Spleen (tissue), 11 donors: ENCODE results near the gene IL31. TPM values are rescaled to one million over a fixed set of nuclear protein-coding genes. Genes with fewer than 3 reads are reported as not detected.

Experiments used
- DNase-seq: peaks from one replicate; pipeline ENCODE4 v3.0.0-alpha.2; 2020
- H3K27ac ChIP-seq, 8 donors: fragments of 200-600 bp; sonication (generic) in 7 of 8; 1 replicate in 4 of 8; 2 replicates in 4 of 8; pipeline versions ENCODE4 v1.5.0 to v1.8.0; 2016 to 2021; ENCODE audit warnings: inconsistent platforms in 4 of 8, mild to moderate bottlenecking in 4 of 8, moderate library complexity in 1 of 8
- H3K27me3 ChIP-seq, 7 donors: fragments of 200-600 bp; sonication (generic) in 6 of 7; replicated peaks in 1 of 7; 1 replicate in 4 of 7; 2 replicates in 3 of 7; pipeline versions ENCODE4 v1.5.0 to v1.8.0; 2016 to 2021; ENCODE audit warnings: inconsistent platforms in 3 of 7, mild to moderate bottlenecking in 1 of 7
- H3K36me3 ChIP-seq, 6 donors: fragments of 200-600 bp; sonication (generic) in 5 of 6; 1 replicate in 4 of 6; 2 replicates in 2 of 6; pipeline versions ENCODE4 v1.5.0 to v1.8.0; 2016 to 2021; ENCODE audit warnings: inconsistent platforms in 2 of 6
- H3K4me1 ChIP-seq, 6 donors: fragments of 200-600 bp; sonication (generic) in 5 of 6; 1 replicate in 3 of 6; 2 replicates in 3 of 6; pipeline versions ENCODE4 v1.5.0 to v1.8.0; 2016 to 2021; ENCODE audit warnings: inconsistent platforms in 3 of 6
- H3K4me3 ChIP-seq, 8 donors: fragments of 200-600 bp; sonication (generic) in 7 of 8; 1 replicate in 4 of 8; 2 replicates in 4 of 8; pipeline versions ENCODE4 v1.5.0 to v1.8.0; 2016 to 2021; ENCODE audit warnings: inconsistent platforms in 4 of 8, mild to moderate bottlenecking in 4 of 8, moderate library complexity in 2 of 8
- H3K9me3 ChIP-seq, 8 donors: fragments of 200-600 bp; sonication (generic) in 7 of 8; 1 replicate in 4 of 8; 2 replicates in 4 of 8; pipeline versions ENCODE4 v1.5.0 to v1.8.0; 2016 to 2021; ENCODE audit warnings: inconsistent platforms in 4 of 8
- POLR2A ChIP-seq, 3 donors: fragments of 450-650 bp; IDR thresholded peaks; one replicate each; pipeline ENCODE4 v1.5.1; 2017; ENCODE audit warnings: antibody characterized with exemption in 3 of 3, mild to moderate bottlenecking in 1 of 3
- POLR2AphosphoS5 ChIP-seq, 3 donors: sonication (generic); formaldehyde crosslinking; IDR thresholded peaks; one replicate each; pipeline ENCODE4 v1.5.1; 2017; ENCODE audit warnings: antibody characterized with exemption in 3 of 3
- WGBS, 5 donors: extraction: QIAGEN DNeasy Blood & Tissue Kit in 3 of 5; methylation state at CpG; one replicate each; pipeline versions ENCODE4 v1.1.5 to v1.1.7; 2013 to 2018; 5-methylcytosine and 5-hydroxymethylcytosine counted together
- intact Hi-C: fragments of 100-400 bp; cut with DNase I; formaldehyde crosslinking; loops from one replicate; pipeline ENCODE4 v1.15.0; 2023; ENCODE audit warnings: low total_unique reads
- polyA plus RNA-seq, 3 donors: library from polyadenylated mRNA; stranded (reverse); fragments of 200-250 nt; gene quantifications; one replicate each; pipeline ENCODE4 v1.2.1, GENCODE V29; 2013
- total RNA-seq, 7 donors: library from RNA; depleted of rRNA in 3 of 7; stranded (reverse); fragments of >200 nt in 3 of 7; fragmentation: NEBNext Ultra II Directional in 4 of 7; extraction: Animal tissue kit (Norgen Biotek cat#: 25700) in 4 of 7; gene quantifications; one replicate each; pipeline versions ENCODE4 v1.1.0 to v1.2.1, GENCODE V29; 2016 to 2021
- TF ChIP-seq, protein P1 (sequence below), 11 experiments: fragments of 200-600 bp in 7 of 11; fragments of 450-650 bp in 4 of 11; sonication (generic) in 4 of 11; IDR thresholded peaks in 8 of 11; conservative IDR thresholded peaks in 3 of 11; 1 replicate in 7 of 11; 2 replicates in 4 of 11; pipeline versions ENCODE4 v1.4.0 to v1.8.0; 2016 to 2021; ENCODE audit warnings: antibody characterized with exemption in 11 of 11, inconsistent platforms in 4 of 11, mild to moderate bottlenecking in 1 of 11
- donor health status: healthy with polysubstance abuse.
- donor health status: DM: no; HTN: no; CAD: no; lungs with moderate emphysema.
- donor health status: DM: no; HTN: no; CAD: no.
- donor health status: Bipolar disorder and iron deficiency.
- donor health status: healthy.
- donor health status: DM: no; HTN: no; CAD: no.
- donor health status: DM: yes; HTN: yes; CAD: no.

The IL31 gene
- total and polyA plus RNA-seq, 10 donors = not detected

DNA sequence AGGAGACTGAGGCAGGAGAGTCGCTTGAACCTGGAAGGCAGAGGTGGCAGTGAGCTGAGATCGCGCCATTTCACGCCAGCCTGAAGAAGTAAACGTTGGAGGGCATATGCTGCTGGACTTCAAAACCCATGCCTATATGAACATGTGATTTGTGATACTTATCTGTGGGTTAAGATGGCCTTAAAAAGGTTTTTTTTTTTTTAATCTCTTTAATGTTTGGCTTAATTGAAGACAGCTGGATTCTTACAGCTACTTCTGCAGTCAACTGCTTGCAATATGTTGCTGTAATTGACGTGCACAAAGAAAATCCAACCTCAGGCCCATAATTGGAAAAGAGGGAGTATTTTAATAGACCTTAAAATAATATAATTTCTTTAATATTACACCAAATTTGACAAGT, 28.0 kb upstream of the IL31 start:
- Histone ChIP-seq H3K36me3 (peaks cover 0 to 7% (median 5%) of the 10 kb centered on the region in 6 donors), H3K27me3 (peaks cover 0 to 89% (median 41%) of the 10 kb centered on the region in 7 donors)

DNA sequence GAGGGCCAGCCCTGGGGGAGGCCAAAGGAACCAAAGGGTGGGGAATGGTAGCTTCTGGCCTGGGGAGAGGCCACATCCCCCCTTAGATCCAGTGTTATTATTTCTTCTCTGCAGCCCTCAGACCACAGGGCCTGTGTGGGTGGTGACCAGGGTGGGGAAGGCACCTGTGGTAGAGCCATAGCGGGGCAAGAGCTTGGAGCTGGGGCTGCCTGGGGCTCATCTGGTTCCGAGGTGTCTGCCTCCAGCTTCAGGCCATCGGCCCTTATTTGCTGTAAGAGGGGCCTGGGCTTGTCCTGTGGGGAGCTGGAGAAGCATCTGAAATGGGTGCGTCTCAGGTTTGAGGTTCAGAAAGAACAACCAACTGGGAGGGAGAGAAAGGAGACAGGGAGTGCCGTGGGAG, 27.4 kb upstream of the IL31 start:
- intact Hi-C loops = no loop called here
- H3K4me3 ChIP-seq = no peak overlapping the region
- peak; percentile 45 for DNase-seq
- TF ChIP-seq POLR2AphosphoS5 (IDR thresholded peaks at IDR 0.05) (no peak), POLR2A (IDR thresholded peaks at IDR 0.05) (no peak)
- TF ChIP-seq, protein P1, sequence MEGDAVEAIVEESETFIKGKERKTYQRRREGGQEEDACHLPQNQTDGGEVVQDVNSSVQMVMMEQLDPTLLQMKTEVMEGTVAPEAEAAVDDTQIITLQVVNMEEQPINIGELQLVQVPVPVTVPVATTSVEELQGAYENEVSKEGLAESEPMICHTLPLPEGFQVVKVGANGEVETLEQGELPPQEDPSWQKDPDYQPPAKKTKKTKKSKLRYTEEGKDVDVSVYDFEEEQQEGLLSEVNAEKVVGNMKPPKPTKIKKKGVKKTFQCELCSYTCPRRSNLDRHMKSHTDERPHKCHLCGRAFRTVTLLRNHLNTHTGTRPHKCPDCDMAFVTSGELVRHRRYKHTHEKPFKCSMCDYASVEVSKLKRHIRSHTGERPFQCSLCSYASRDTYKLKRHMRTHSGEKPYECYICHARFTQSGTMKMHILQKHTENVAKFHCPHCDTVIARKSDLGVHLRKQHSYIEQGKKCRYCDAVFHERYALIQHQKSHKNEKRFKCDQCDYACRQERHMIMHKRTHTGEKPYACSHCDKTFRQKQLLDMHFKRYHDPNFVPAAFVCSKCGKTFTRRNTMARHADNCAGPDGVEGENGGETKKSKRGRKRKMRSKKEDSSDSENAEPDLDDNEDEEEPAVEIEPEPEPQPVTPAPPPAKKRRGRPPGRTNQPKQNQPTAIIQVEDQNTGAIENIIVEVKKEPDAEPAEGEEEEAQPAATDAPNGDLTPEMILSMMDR (IDR thresholded peaks at IDR 0.05 in 8 of 11, conservative IDR thresholded peaks at IDR 0.05 in 3 of 11) = no peak
- WGBS, 5 donors = 85 to 95% (median 90%) methylated on average over 5 of the region's 5 CpGs
- H3K9me3 ChIP-seq = no peaks in the 10 kb centered on the region
- peaks cover 0 to under 1% (median 0%) of the 10 kb centered on the region in 6 donors for H3K36me3 ChIP-seq
- H3K27me3 ChIP-seq = peaks cover 0 to 92% (median 41%) of the 10 kb centered on the region in 7 donors
- H3K27ac ChIP-seq = no peak overlapping the region
- peaks cover 7 to 35% (median 25%) of the 10 kb centered on the region in 6 donors for H3K4me1 ChIP-seq

More for the DNA sequence above, 28.0 kb upstream of the IL31 start:
- 91 to 97% (median 95%) methylated on average over 6 of the region's 6 CpGs for WGBS, 5 donors
- intact Hi-C loops = no loop called here
- H3K4me3 ChIP-seq = no peak overlapping the region
- no peaks in the 10 kb centered on the region for H3K9me3 ChIP-seq
- peaks cover 7 to 35% (median 25%) of the 10 kb centered on the region in 6 donors for H3K4me1 ChIP-seq
- no peak overlapping the region for H3K27ac ChIP-seq
- no peak for DNase-seq
- TF ChIP-seq POLR2A (IDR thresholded peaks at IDR 0.05) = no peak
- no peak for TF ChIP-seq POLR2AphosphoS5 (IDR thresholded peaks at IDR 0.05)
- TF ChIP-seq, protein P1 (IDR thresholded peaks at IDR 0.05 in 8 of 11, conservative IDR thresholded peaks at IDR 0.05 in 3 of 11) = no peak

DNA sequence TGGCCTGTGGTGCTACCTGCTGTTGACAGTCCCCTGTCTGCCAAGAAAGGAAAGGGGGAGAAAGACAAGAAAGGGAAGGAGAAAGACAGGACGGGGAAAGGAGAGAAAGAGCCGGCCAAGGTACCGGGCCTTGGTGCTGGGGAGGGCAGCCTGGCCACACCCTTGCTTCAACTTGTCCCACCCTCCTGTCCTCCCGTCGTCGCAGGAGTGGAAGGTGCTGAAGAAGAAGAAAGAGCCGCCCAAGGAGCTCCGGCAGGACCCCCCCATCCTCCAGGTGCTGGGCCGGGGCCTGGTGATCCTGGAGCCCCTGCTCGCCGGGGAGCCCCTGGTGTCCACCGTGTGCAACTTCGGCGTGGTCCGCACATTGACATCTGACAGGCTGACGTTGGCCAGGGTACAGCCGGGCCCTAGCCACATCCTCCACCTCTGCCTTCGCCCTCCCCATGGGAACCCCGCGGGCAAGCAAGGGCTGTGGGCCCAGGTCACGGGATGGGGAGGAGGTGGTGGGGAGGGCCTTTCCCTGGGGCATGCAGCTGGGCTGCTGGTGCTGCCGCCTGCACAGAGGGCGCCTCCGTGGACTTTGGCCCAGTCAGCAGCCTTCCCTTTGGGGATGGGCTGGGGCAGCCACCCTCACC, 26.6 kb upstream of the IL31 start:
- Histone ChIP-seq H3K4me3 (no peak overlapping the region), H3K4me1 (peaks cover 7 to 33% (median 25%) of the 10 kb centered on the region in 6 donors), H3K27me3 (peaks cover 0 to 88% (median 41%) of the 10 kb centered on the region in 7 donors), H3K27ac (no peak overlapping the region), H3K36me3 (no peaks in the 10 kb centered on the region), H3K9me3 (peaks cover 0 to under 1% (median 0%) of the 10 kb centered on the region in 8 donors)
- 75 to 87% (median 77%) methylated on average over 11 to 24 of the region's 24 CpGs for WGBS, 5 donors
- TF ChIP-seq, protein P1 (IDR thresholded peaks at IDR 0.05 in 8 of 11, conservative IDR thresholded peaks at IDR 0.05 in 3 of 11) = no peak
- TF ChIP-seq POLR2A (IDR thresholded peaks at IDR 0.05) (no peak), POLR2AphosphoS5 (IDR thresholded peaks at IDR 0.05) (no peak)
- intact Hi-C loops = no loop called here
- DNase-seq = peak; percentile 51
